Large intestine (tissue), 3 donors: Measurements from ENCODE around the gene CAMTA1. TPM values are rescaled to one million over a fixed set of nuclear protein-coding genes. Genes with fewer than 3 reads are reported as not detected.

Experiments used
- DNase-seq, 2 donors: peaks; one replicate each; pipeline versions ENCODE4 v3.0.0 to v3.0.0-alpha.2; 2013
- H3K27ac ChIP-seq: one replicate; pipeline ENCODE4 v1.5.1; 2013; ENCODE audit warnings: low read length
- H3K27me3 ChIP-seq: 2 replicates; pipeline ENCODE4 v1.6.1; 2013; ENCODE audit warnings: low read length; ENCODE audit not compliant: control insufficient read depth, insufficient read depth
- H3K36me3 ChIP-seq: 2 replicates; pipeline ENCODE4 v1.6.1; 2013; ENCODE audit warnings: low read length; ENCODE audit not compliant: control insufficient read depth, insufficient read depth
- H3K4me1 ChIP-seq: one replicate; pipeline ENCODE4 v1.6.1; 2013; ENCODE audit warnings: low read length; ENCODE audit not compliant: control insufficient read depth, insufficient read depth
- H3K4me3 ChIP-seq: one replicate; pipeline ENCODE4 v1.5.1; 2013; ENCODE audit warnings: low read length
- H3K9me3 ChIP-seq: one replicate; pipeline ENCODE4 v1.6.1; 2013; ENCODE audit warnings: mild to moderate bottlenecking, low read depth, low read length, moderate library complexity; ENCODE audit not compliant: control insufficient read depth
- WGBS: methylation state at CpG from one replicate; pipeline ENCODE4 v1.1.5; 2013; ENCODE audit warnings: low lambda C conversion rate; ENCODE audit not compliant: insufficient coverage; 5-methylcytosine and 5-hydroxymethylcytosine counted together
- polyA plus RNA-seq: library from polyadenylated mRNA; unstranded; fragments of 120-200 nt; gene quantifications from one replicate; pipeline ENCODE4 v1.2.1, GENCODE V29; 2013

Gene CAMTA1
- polyA plus RNA-seq, 1 donor = 67.9 TPM

DNA sequence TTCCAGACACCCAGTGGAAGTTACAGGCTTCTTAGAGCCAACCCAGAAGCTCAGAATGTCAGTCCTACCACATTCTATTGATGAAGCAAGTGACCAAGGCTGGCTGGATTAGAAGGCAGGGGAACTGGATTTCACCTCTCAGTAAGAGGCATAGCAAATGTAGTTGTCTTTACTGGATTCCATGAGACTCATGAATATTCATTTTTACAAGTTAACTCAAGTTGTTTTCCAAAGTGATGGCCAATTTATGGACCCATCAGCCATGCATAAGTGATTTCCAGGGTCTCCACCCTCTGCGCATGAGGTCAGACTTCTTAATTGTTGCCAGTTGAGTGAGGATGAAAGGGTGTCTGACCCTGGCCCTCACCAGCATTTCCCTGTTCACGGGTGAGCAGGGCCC lies 559.0 kb downstream of the CAMTA1 start:
- no peak overlapping the region for H3K27ac ChIP-seq
- peaks cover 3% of the 10 kb centered on the region for H3K4me1 ChIP-seq
- H3K36me3 ChIP-seq = no peaks in the 10 kb centered on the region
- no peak for DNase-seq
- no peak overlapping the region for H3K4me3 ChIP-seq
- no CpG with 5 or more reads among the region's 2 CpGs for WGBS
- H3K9me3 ChIP-seq = no peaks in the 10 kb centered on the region
- H3K27me3 ChIP-seq = no peaks in the 10 kb centered on the region

DNA sequence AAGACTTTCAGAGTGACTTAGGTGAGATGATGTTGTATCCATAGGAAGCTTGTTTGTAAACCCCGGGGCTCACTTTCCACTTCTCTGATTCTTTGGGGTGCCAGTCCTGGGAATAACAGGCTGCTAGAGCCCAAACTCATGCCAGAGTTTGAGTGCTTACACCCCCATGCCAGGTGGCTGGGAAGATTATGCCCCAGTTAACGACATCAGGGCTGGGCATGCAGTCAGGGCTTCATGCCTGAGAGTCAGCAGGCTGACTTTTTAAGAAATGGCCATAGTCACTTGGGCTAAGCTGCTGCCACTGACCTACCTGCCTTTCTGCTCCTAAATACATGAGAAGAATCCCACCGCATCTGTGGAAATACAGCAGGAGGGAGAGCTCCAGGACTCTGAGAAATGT lies 560.3 kb downstream of the CAMTA1 start:
- Histone ChIP-seq H3K4me3 (no peak overlapping the region), H3K36me3 (no peaks in the 10 kb centered on the region), H3K4me1 (peaks cover 3% of the 10 kb centered on the region), H3K9me3 (no peaks in the 10 kb centered on the region), H3K27me3 (no peaks in the 10 kb centered on the region), H3K27ac (no peak overlapping the region)
- no CpG with 5 or more reads among the region's 3 CpGs for WGBS
- DNase-seq = no peak

DNA sequence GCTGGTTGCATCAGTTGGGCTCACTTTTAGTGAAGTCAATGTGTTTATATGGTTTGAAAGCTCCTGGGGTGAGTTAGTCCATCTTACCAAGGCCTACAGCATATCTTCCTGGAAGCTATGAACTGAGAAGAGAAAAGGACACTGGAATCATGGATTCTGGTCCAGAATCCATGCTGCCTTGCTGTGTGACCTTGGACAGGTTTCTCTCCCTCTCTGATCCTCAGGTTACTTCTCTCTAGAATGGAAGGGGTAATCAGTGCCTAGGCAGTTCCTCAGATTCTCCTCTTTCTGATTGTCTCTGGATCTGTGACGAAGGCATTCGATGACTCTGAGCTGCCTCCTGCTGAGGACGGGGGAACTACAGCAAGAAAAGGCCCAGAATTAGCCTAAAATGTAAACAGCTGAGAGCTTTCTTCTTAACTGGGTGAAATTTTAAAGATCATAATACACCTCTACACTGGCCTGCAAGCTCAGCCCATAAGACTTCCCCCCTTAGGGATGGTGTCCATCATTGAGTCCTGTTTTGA lies 560.9 kb downstream of the CAMTA1 start:
- Histone ChIP-seq H3K36me3 (no peaks in the 10 kb centered on the region), H3K27me3 (no peaks in the 10 kb centered on the region), H3K4me1 (peaks cover 3% of the 10 kb centered on the region), H3K9me3 (no peaks in the 10 kb centered on the region), H3K4me3 (no peak overlapping the region), H3K27ac (no peak overlapping the region)
- no peak for DNase-seq
- WGBS = 100% methylated on average over 1 of the region's 3 CpGs

DNA sequence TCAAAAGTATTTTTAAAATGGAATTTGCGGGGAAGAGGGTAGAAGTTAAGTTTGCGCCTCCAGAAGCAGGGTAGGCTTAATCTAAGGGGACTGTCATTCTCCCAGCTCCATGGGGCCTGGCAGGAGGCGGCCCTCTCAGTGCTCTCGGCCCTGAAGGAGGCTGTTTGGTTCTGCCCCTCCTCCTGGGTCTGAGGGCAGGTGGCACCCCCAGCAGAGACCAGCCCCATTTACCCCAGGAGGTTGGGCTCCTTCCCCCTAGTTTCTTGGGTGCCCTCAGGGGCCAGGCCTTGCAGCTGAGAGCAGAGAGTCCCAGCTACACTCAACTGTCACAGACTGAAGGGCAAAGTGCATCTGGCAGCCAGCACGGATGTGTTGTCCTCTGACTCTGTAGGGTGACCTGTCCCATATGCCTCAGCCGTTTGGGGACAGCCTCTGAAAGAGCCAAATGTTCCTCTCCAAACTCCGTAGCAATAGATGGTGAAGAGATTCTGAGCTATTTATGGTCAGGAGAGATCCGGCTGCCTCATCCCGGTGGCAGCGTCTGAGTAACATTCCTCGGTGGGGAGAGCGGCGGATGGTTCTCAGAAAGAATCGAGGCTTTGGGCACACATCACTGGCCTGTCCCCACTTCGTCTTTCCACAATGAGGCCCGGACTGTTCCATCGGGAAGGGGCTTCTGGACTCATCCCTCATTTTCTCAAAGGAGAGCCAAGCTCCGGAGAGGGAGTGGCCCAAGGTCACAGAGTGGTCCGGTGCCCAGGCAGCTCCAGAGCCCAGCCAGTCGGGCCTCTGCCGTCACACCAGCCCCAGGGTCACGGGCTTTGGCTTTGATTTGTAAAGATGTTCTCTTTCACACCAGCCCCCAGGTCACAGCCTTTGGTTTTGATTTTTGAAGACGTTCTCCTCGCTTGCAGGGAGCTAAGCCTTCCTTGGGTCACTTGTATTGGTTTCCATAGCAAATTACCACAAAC lies 561.6 kb downstream of the CAMTA1 start:
- no peak overlapping the region for H3K4me3 ChIP-seq
- H3K36me3 ChIP-seq = no peaks in the 10 kb centered on the region
- H3K9me3 ChIP-seq = no peaks in the 10 kb centered on the region
- no peaks in the 10 kb centered on the region for H3K27me3 ChIP-seq
- DNase-seq = peak in 1 of 2 donors; percentile 47
- no peak overlapping the region for H3K27ac ChIP-seq
- no peaks in the 10 kb centered on the region for H3K4me1 ChIP-seq
- WGBS = no CpG with 5 or more reads among the region's 24 CpGs

DNA sequence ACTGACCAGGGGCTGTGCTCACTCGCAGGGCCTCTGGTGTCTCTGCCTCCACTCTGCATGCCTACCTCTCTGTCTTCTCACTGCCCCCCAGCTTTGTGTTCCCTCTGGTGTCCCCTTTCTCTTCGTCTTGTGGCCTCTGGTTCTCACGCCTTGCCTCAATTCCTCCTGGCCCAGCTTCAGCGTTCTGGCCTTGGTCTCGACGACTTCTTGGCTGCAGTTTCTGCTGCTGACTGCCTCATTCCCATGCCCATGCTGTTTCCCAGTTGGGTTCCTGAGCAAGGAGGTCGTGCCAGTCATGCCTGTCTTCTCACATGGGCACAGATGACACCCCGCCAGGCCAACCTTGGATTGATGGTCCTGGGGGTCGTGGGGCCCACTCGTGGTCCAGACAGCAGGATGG lies 562.8 kb downstream of the CAMTA1 start:
- no peak for DNase-seq
- Histone ChIP-seq H3K36me3 (no peaks in the 10 kb centered on the region), H3K27me3 (no peaks in the 10 kb centered on the region), H3K4me1 (no peaks in the 10 kb centered on the region), H3K4me3 (no peak overlapping the region), H3K27ac (no peak overlapping the region), H3K9me3 (no peaks in the 10 kb centered on the region)
- 20% methylated on average over 1 of the region's 10 CpGs for WGBS

DNA sequence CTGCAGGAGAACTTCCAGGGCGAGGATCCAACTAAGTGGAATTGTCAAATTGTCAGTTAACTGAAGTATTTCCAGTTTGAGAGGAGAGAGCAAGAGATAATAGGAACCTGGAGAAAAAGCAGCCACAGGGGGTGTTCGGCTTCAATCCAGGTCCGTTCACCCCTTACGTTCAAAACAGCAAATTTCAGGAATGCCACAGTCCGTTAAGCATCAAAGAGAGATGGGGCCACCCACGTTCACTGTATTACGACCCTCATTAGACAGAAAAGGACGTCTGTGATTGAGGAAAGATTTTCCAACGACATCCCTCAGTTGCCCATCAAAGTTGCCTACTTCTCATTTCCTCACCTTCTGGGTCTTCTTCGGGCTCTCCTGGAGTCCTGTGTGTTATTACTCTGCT lies 563.3 kb downstream of the CAMTA1 start:
- H3K27ac ChIP-seq = no peak overlapping the region
- no peaks in the 10 kb centered on the region for H3K36me3 ChIP-seq
- WGBS = 63% methylated on average over 5 of the region's 10 CpGs
- no peaks in the 10 kb centered on the region for H3K27me3 ChIP-seq
- no peaks in the 10 kb centered on the region for H3K9me3 ChIP-seq
- H3K4me3 ChIP-seq = no peak overlapping the region
- DNase-seq = no peak
- H3K4me1 ChIP-seq = no peaks in the 10 kb centered on the region

DNA sequence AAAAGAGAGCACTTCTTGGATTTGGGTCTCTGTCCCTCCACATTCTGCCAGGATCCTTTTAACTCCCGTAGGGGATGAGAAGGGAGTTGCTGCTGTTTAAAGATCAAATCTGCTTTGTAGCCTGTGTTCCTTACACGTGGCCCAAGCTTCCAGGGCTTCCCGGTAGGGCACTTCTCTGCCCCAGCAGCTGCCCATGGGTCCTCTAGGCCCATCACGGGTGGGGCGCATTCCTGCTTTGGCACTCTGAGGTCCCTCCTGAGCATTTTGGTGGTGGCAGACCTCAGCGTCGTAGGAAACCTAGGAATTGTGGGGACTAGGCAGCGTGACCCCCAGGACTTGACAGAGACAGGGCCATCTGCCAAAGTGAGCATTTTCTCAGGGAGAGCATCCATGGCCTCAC lies 565.5 kb downstream of the CAMTA1 start:
- Histone ChIP-seq H3K36me3 (no peaks in the 10 kb centered on the region), H3K9me3 (no peaks in the 10 kb centered on the region), H3K4me3 (no peak overlapping the region), H3K27me3 (no peaks in the 10 kb centered on the region), H3K4me1 (no peaks in the 10 kb centered on the region), H3K27ac (no peak overlapping the region)
- no CpG with 5 or more reads among the region's 8 CpGs for WGBS
- DNase-seq = no peak

DNA sequence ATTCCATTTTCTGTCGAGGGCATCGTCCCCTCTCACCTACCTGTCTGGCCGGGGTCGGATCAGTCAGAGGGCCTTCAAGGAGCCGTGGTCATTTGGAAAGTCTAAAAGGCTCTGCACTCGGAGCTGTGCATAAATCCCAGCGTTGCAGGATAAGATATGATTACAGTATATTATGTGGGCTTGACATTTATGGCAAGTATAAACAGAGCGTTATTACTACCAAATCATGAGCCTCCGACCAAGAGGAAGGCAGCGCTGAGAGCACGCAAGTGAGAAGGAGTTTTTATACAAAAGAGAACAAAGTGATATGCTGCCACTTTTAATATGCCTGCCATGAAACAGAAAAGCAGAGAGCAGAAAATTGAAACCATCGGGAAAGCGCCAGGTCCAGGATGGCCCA lies 566.4 kb downstream of the CAMTA1 start:
- H3K9me3 ChIP-seq = no peaks in the 10 kb centered on the region
- H3K36me3 ChIP-seq = no peaks in the 10 kb centered on the region
- no peak for DNase-seq
- no peak overlapping the region for H3K27ac ChIP-seq
- no peaks in the 10 kb centered on the region for H3K27me3 ChIP-seq
- H3K4me3 ChIP-seq = no peak overlapping the region
- H3K4me1 ChIP-seq = no peaks in the 10 kb centered on the region
- no CpG with 5 or more reads among the region's 13 CpGs for WGBS

DNA sequence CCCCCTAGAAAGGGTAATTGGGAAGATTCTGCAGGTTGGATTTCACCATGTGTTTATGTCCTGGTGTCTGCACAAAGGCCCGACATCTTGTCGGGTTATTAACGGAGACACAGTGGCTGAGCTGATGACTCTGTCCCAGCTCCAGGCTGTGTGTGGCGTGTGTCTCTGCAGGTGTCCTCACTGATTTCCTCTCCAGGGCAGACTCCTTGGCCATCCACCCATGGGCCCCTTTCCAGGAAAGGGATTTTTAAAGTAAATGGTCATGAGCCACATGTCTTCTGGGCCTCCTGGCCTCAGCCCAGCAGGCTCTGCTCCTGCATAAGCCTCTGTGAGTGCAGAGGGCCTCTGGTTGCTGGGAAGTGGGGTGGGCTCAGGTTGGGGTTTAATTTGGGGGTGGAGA lies 567.1 kb downstream of the CAMTA1 start:
- no peak overlapping the region for H3K27ac ChIP-seq
- no peak overlapping the region for H3K4me3 ChIP-seq
- WGBS = no CpG with 5 or more reads among the region's 4 CpGs
- DNase-seq = no peak
- H3K4me1 ChIP-seq = no peaks in the 10 kb centered on the region
- no peaks in the 10 kb centered on the region for H3K36me3 ChIP-seq
- H3K9me3 ChIP-seq = no peaks in the 10 kb centered on the region
- no peaks in the 10 kb centered on the region for H3K27me3 ChIP-seq

DNA sequence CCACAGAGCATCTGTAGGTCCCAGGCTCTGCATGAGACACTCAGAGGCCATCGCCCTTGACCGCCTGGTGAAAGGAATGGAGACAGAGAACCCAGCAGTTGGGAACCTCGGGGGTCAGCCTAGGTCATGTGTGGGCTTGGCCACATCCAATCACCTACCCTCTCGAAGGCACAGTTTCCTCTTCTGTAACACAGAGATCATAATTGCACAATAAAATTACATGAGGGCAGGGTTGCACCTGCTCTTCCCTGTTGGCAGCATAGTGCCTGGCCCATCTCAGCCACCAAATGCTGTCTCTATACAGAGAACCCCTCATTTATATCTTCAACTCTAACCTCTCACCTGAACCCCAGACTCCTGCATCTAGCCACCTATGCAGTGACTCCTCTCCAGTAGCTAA lies 567.7 kb downstream of the CAMTA1 start:
- Histone ChIP-seq H3K36me3 (no peaks in the 10 kb centered on the region), H3K27me3 (no peaks in the 10 kb centered on the region), H3K4me3 (no peak overlapping the region), H3K4me1 (no peaks in the 10 kb centered on the region), H3K27ac (no peak overlapping the region), H3K9me3 (no peaks in the 10 kb centered on the region)
- no CpG with 5 or more reads among the region's 4 CpGs for WGBS
- no peak for DNase-seq

DNA sequence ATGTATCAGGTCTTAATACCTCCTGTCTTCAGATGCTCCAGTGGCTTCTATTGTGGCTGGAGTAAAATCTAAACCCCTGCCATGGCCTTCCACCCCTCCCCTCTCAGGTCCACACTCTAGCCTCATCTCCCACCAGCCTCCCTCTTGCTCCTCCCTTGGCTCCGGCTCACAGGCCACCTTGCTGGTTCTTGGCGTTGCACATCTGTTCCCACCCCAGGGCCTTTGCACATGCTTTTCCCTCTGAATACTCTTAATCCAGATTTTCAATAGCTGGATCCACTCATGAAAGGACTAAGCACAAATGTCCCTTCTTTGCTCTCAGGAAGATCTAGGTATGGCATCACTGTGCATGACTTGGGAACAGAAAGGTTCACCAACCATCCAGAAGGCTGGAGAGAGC lies 570.4 kb downstream of the CAMTA1 start:
- no CpG with 5 or more reads among the region's 2 CpGs for WGBS
- no peaks in the 10 kb centered on the region for H3K4me1 ChIP-seq

More for the DNA sequence above, 570.4 kb downstream of the CAMTA1 start:
- H3K36me3 ChIP-seq = no peaks in the 10 kb centered on the region
- no peaks in the 10 kb centered on the region for H3K27me3 ChIP-seq
- no peak for DNase-seq
- no peak overlapping the region for H3K27ac ChIP-seq
- H3K9me3 ChIP-seq = no peaks in the 10 kb centered on the region
- no peak overlapping the region for H3K4me3 ChIP-seq
